ENCODE measurements around the gene CRYL1.

The CRYL1 gene

DNA sequence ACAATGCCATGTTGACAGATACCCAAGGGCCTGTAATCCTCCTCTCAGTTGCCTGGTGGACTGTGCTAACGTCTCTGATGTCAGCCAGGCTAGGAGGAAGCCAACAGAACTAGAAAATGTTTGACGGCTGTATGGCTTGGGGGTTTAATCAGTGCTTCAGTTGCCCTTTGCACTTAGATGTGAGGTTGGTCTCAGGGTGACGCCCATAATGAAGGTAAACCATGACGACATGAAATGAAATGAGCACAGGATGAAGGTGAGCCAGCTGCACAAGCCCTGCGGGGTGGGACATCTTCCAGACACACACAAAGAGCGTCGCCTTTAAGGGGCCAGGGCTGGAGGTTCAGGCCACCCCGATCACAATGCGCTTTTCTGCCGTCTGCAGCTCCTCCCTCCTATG is 127.2 kb downstream of the CRYL1 start:
- no peak for DNase-seq (ENCODE audit: low spot score)

DNA sequence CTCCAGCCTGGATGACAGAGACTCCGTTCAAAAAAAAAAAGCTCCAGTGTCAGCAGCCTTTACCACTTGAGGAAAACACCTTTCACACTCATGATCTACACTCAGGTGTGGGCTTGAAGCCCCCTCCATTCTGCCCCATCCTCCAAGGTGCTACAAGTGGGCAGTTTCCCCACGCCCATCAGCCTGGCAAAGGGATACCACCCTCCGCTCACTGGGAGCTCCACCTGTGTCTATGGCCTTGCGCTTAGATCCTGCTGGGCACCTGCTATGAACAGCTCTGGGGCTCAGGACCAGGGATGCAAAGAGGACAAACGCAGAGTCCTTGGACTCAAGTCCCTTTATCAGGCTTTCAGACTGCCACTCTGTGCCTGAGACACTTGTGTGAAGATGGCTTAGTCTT is 127.8 kb downstream of the CRYL1 start:
- no peak for DNase-seq (ENCODE audit: low spot score)

DNA sequence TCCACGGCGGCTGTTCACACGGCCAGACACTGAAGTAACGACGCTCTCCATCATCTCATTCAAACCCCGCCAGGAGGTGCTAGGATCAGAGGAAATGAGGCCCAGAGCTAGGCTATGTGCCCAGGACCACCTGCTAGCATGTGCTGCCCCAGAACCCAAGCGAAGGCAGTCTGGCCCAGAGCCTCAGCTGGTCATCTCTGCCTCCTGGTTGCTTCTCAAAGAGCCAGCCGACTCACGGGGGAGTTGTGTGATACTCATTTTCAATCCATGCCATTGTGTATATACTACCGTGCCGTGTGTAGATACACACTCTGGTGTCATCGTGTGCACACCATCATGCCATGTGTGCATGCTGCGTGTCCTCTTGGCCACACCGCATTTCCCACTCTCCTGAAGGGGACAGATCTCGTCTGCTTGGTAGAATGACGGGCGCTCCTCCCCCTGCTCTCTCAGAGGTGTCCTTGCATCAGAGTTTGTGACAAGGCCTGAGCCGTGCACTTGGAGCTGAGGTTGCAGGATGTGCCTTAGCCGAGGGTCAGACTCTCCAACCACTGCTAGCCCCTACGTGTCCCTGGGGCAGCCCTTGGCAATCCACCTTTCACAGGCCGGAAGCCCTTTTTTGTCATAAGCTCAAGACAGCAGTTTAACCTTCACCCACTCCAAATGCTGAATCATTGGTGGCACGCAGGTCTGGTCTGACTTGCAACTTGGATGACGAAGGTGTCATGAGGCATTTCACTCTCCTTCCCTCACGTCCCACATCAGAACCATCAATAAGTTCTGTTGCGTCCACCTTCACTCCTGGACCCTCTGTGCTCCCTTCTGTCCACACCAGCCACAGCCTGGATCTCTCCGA is 130.4 kb downstream of the CRYL1 start:
- DNase-seq (ENCODE audit: low spot score) = no peak

DNA sequence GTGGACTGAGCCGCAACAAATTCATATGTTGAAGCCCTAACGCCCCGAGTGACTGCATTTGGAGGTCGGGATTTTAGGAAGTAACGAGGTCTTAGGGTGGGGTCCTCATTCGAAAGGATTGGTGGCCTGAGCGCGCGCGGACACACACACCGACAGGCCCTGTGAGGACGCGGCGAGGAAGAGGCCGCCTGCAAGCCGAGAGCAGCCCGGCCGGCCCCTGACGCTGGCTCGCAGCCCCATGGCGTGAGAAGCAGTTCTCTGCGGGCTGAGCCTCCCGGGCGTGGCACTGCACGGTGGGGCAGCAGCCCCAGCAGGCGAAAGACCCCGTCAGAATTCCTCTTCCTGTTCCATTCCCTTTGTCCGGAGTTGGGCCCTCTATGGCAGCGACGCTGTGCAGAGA is 131.2 kb downstream of the CRYL1 start:
- no peak for DNase-seq (ENCODE audit: low spot score)

DNA sequence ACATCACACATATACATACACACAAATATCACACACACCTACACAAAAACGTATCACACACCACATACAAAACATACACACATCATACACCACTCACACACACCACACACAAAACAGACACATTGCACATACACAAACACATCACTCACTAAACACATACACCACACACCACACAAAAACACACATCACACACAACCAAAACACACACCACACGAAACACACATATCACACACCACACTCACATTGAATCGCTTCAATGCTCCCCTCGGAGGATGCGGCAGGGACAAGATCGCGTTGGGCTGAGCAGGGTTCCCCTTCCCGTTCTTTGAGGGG is 131.5 kb downstream of the CRYL1 start:
- DNase-seq (ENCODE audit: low spot score) = no peak

DNA sequence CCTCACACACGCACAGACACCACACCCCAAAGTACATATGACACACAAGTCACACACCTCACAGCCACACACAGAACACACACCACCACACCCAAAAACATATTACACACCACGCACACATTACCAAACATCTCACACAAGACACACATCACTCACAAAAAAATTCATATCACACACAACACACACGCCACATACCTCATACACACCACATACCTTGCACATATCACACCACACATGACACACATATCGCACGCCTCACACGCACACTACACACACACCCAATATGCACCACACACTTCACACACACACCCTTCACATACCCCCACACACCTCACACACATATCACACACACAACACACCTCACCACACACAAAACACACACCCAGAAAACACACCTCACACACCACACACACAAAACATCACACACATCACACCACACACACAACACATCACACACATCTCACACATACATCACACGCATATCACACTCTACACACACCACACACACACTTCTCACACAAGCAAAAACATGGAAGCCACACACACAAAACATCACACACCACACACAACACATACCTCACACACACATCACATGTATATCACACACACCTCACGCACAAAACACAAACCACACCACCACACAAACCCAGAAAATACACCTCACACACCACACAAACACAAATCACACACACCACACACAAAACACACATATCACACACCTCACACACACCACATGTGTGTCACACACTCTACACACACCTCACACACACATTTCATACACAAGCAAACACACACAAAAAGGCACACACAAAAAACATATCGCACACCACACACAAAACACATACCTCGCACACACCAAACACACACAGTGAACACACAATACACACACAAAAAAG is 132.1 kb downstream of the CRYL1 start:
- DNase-seq (ENCODE audit: low spot score) = no peak

DNA sequence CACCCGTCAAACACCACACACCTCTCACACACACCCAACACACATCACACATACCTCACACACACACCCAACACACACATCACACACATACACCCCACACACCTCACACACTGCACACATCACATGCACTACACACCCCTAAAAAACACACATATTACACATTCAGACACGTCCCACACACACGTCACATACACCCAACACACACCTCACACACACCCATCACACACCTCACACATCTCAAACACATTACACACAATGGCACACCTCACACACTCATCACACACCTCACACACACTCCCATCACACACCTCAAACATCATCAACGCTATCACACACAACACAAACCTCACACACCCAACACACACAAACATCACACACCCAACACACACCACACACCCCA is 133.1 kb downstream of the CRYL1 start:
- DNase-seq (ENCODE audit: low spot score) = no peak

DNA sequence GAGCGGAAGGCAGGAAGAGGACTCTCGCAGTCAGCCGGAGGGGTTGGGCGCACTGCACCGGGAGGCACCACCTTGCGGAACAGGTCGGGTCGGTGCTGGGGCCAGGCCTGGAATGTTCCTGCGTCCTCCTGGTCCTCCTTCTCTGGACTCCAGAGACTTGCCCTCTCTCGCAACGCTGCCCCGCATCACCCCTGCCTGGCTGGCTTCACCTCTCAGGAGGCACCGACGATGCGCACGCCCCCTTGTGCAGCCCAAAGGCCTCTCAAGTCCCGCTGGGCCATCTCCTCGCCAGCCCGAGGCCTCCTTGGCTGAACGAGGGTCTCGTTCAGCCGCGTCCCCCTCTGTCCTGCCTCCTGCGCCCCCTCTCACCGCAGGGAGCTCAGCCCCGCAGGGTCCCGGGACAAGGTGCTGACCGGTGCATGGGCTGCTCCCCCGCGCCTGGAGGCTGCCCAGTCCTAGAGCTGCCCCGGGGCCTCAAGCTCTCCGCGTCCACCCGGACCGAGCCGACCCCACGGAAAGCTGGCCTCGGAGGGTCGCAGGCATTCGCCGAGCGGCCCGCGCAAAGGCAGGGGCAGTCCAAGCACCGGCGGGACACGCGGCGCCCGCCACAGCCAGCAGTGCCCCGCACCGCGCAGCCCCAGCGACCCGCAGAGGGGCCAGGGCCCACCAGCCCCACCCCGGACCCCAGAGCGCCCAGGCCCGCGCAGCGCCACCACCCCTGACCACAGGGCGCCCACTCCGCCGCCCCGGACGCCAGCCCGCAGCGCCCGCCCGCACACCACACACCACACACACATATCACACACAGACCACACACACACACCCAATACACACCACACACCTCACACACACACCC is 133.8 kb downstream of the CRYL1 start:
- no peak for DNase-seq (ENCODE audit: low spot score)

DNA sequence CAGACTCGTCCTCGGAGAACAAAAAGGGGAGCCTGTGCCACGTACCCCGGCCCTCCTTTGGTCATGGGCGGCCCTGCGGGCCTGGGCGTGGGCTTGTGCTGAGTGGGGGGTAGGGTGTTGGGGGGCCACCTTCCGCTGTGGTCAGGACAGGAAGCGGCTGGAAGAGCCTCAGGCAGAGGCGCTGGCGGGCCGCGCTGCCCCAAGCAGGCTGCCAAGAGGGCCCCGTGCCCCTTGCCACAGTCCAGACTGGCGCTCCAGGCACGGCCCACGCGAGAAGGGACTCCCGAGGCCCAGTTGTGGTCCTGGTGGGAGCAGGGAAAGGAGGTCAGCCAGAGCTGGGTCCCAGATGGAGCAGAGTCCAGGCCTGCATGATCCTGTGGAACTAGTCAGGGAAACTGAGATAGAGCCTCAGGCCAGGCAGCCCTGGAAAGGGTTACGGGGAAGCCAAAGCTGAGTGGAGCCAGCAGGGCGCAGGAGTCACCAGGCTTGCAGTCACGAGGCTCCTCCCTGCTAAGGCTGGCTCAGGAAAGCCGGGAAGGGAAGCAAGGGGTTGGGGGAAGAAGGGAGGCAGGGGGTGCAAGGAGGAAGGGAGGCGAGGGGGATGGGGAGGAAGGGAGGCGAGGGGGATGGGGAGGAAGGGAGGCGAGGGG is 135.0 kb downstream of the CRYL1 start:
- DNase-seq (ENCODE audit: low spot score) = no peak

DNA sequence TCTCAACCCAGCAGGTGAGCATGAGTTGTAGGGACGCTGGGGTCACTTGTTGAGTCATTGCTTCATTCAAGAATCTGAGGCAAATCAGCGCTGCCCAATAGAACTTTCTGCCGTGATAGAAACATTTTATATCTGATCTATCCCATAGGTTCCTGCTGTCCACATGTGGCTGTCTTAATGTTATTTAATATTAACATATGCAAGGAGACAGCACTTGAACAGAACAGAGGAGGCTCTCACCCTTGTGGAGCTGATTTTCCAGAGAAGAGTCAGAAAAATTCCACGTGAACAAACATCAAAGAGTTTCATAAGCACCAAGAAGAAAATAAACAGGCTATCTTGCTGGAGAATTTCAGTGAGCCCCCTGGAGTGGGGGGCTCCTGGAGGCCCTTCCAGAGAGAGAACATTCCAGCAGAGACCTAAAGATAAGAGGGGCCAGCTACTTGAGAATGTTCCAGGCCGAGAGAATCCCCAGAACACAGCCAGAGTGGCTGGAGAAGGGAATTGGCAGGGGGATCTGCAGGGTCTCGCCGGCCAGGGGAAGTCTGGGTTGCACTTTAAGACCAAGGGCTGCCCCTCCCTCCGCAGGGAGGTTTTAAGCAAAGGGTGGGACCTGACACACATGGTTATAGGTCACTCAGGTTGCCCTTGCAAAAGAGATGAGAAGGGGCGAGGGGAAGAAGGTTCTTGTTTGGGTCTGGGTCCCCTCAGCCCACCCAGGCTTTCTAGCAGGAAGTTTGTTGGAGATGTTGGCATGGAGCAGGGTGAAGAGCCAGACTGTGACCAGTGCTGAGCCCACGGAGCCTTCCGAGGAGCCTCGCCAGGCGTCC is 135.7 kb downstream of the CRYL1 start:
- no peak for DNase-seq (ENCODE audit: low spot score)

DNA sequence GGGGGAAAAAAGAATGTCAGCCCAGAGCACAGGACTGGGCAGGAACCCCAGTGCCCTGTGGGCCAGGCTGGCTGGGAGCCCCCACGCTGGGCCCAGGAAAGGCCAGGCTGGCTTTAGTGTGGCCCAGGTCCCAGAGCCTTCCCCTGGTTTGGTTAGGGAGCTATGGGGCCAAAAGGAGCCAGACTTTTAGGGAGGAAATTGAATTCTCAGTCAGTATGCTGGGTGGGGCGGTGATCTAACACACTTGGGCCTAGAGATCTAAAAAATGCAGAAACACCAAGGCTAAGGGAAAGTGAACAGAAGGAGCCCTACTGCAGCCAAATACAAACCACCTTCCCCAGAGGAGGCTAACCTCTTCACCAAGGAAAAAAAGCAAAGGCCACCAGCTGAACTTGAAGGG is 137.5 kb downstream of the CRYL1 start:
- no peak for DNase-seq (ENCODE audit: low spot score)

DNA sequence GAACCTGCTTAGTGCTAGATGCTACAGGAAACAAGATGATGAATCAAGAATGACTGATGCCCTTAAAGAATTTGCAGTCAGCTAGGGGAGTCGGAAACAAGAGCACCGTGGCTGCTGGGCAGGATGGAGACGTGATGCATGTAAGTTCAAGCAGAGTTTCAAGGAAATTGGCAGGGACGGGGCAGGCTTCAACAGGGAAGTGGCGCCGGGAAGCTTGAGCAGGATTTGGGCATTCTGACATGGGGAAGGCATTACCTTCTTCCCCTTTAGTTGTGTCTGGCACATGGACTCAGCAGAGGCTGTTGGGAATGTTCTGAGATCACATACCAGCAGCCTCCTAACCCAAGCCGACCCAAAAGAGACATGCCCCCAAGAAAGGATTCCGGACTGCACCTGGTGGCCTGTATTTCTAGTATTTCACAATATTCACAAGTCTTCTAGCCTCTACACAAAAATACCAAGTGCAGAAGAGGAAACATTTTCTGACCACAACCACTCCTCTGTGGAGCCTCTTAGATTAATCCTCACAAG is 138.2 kb downstream of the CRYL1 start:
- no peak for DNase-seq (ENCODE audit: low spot score)

DNA sequence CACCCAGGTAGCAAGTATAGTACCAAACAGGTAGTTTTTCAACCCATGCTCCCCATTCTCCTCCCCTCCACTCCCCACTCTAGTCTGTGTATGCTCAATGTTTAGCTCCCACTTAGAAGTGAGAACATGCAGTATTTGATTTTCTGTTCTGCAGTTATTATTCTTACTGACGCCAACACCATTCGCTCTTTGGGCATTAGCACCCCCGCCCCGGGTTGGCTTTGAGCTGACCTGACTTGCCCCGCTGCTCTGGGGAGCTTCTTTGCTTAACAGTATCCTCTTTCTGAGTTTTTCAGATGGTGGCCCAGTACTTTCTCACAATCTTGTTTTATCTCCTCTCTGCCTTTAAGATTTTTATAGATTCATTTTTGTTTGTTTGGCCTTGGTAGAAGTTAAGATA is 138.7 kb downstream of the CRYL1 start:
- no peak for DNase-seq (ENCODE audit: low spot score)

DNA sequence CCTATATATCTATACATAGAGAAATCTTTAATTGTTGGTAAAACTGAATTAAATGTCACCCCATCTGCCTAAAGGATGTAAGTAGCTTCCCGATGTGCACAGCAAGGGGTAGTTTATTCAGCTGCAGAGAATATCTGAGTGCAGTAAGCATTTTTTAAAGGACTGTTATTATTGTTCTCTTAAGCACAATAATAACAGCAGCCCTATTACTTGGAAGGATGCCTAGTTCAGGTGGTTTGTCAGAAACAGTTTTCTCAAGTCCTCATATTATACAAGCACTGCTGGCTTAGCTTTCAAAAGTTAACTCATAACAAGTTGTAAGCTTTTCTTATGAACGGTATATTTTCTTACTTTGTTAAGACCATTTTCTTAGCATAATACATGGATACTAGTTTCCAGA is 142.6 kb downstream of the CRYL1 start:
- no peak for DNase-seq (ENCODE audit: low spot score)

DNA sequence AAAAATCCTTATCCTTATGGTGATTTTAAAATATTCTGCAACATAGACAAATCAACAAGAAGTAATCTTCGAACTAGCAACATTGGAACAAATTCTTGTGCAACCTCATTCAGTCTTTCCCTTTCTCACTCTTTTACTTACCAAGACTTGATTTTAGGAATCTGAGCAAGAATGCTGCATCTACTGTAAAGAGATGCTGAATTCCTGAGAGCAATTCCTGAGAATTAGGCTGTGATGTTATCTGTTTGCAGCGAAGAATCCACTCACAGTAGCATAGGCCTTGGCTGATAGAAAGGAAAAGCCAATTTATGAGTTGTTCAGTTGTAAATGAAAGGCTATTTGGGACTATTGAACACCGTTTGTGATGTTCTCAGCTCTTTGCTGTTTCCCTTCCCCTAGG is 144.3 kb downstream of the CRYL1 start:
- no peak for DNase-seq (ENCODE audit: low spot score)

DNA sequence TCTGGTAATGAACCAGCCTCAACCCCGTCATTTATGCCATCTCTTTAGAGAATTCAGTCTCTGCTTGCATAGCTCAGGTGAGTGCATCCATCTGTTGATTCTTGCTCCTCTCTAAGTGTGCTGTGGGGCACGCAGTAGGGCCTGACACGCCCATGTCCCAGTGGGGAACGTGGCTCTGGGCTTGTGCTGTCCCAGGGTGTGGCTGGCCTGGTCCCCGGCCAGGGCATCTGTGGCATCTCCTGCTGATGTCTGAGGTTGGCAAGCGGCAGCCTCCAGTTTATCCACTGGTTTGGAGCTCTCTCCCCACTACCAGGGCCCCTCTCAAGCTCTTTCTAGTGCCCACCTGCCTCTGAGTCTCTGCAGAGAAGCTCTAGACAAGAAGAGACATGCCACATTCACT is 146.9 kb downstream of the CRYL1 start:
- DNase-seq (ENCODE audit: low spot score) = no peak

DNA sequence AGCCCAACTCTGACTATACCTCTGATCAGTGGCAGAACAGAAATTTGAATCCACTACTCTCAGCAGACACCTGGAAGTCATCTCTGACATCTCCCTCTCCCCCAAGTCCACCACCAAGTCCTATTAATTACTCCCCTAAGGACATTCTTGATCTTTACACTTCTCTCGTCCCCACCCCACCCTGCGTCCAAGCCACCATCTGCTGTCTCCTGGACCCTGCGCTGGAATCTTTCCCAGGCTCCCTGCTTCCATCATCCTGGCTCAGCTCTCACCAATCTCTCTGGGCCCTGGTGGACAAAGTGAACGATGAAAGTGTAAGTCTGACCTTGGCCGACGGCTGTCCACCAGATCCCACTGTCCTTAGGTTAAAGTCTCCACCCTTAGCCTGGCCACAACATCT is 147.9 kb downstream of the CRYL1 start:
- DNase-seq (ENCODE audit: low spot score) = no peak

DNA sequence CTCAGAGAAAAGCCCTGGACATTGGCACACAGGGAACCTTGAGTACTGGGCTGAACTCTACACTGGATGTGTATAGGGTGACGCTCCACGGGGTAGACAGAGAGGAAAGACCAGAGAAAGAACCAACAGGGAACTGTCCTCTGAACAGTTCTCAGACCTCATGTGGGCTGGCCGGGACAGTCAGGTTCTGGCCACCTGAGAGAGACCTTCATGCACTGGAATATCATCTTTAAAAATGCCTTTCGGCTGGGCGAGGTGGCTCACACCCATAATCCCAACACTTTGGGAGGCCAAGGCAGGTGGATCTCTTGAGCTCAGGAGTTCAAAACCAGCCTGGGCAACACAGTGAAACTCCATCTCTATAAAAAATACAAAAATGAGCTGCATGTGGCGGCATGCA is 149.8 kb downstream of the CRYL1 start:
- DNase-seq (ENCODE audit: low spot score) = no peak

DNA sequence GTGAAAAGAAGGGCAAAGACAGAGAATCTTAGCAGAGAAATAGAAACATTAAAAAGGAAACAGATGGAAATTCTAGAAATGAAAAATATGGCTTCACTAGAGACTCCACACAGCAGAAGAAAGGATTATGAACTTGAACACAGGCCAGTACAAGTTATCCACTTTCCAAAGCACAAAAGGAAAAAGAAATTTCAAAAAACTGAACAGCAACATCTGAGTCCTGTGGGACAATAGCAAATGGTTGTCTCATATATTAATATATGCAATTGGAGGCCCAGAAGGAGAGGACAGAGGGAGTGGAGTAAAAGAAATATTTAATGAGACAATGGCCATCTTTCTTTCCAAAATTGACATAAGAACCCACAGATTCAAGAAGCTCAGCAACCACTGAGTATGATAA is 151.8 kb downstream of the CRYL1 start:
- DNase-seq (ENCODE audit: low spot score) = no peak

DNA sequence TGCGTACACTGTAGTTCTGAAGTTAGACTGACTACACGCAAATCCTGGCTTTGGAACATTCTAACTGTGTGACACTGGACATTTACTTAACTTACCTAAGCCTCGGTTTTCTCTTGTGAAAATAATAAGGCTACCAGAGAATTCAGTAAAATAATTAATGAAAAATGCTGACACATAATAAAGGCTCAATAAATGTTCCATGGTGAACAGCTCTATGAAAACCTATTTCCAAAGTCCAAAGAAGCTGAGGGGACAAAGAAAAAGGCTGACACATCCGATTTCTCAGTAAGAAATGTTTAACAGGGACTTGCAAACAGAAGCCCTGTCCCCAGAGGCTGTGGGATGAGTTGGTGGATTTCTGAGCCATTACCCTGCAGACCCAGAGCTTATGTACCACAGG is 153.8 kb downstream of the CRYL1 start:
- no peak for DNase-seq (ENCODE audit: low spot score)

Measured in CD4-positive, alpha-beta T cell treated with Interleukin-2 at 100 ng/mL for 4 hours (primary cell).